Measurements from ENCODE around the gene ZNF576.

Gene ZNF576

DNA sequence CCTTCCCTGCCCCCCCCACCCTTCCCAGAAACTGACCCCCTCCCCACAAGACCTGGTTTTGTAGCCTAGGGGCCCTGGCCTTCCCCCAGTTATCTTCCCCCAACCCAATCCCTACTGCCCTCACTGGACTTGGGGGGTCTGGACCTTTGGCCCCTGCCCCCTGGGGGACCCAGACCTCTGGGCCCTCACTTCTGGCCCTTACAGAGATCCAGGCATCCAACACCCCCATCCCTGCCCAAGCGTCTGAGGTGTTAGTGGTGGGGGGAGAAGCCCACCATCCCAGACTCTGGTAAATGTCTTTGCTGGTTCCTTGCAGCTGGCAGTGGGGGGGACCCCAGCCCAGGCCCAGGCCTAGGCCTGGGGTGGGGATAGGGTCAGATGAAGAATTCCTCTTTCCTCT, 26.6 kb downstream of the ZNF576 start (continued):
- TF ChIP-seq, protein P1, sequence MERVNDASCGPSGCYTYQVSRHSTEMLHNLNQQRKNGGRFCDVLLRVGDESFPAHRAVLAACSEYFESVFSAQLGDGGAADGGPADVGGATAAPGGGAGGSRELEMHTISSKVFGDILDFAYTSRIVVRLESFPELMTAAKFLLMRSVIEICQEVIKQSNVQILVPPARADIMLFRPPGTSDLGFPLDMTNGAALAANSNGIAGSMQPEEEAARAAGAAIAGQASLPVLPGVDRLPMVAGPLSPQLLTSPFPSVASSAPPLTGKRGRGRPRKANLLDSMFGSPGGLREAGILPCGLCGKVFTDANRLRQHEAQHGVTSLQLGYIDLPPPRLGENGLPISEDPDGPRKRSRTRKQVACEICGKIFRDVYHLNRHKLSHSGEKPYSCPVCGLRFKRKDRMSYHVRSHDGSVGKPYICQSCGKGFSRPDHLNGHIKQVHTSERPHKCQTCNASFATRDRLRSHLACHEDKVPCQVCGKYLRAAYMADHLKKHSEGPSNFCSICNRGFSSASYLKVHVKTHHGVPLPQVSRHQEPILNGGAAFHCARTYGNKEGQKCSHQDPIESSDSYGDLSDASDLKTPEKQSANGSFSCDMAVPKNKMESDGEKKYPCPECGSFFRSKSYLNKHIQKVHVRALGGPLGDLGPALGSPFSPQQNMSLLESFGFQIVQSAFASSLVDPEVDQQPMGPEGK (CRISPR knock-in tag; IDR thresholded peaks at IDR 0.05; ENCODE audit: borderline replicate concordance), result no peak
- no peak for TF ChIP-seq ZNF565 (CRISPR knock-in tag; conservative IDR thresholded peaks at IDR 0.05; ENCODE audit: low read depth)
- TF ChIP-seq TCF4 (CRISPR knock-in tag; IDR thresholded peaks at IDR 0.05; ENCODE audit: borderline replicate concordance), result no peak
- TF ChIP-seq RARB (CRISPR knock-in tag; IDR thresholded peaks at IDR 0.05), result no peak
- TF ChIP-seq SNAI2 (CRISPR knock-in tag; IDR thresholded peaks at IDR 0.05), result no peak
- TF ChIP-seq CSDC2 (CRISPR knock-in tag; IDR thresholded peaks at IDR 0.05), result no peak
- TF ChIP-seq, protein P2, sequence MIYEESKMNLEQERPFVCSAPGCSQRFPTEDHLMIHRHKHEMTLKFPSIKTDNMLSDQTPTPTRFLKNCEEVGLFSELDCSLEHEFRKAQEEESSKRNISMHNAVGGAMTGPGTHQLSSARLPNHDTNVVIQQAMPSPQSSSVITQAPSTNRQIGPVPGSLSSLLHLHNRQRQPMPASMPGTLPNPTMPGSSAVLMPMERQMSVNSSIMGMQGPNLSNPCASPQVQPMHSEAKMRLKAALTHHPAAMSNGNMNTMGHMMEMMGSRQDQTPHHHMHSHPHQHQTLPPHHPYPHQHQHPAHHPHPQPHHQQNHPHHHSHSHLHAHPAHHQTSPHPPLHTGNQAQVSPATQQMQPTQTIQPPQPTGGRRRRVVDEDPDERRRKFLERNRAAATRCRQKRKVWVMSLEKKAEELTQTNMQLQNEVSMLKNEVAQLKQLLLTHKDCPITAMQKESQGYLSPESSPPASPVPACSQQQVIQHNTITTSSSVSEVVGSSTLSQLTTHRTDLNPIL (CRISPR knock-in tag; IDR thresholded peaks at IDR 0.05; ENCODE audit: low read depth), result no peak
- no peak for TF ChIP-seq GLIS3 (CRISPR knock-in tag; IDR thresholded peaks at IDR 0.05)
- TF ChIP-seq ESRRG (CRISPR knock-in tag; IDR thresholded peaks at IDR 0.05), result no peak
- TF ChIP-seq ARNTL (CRISPR knock-in tag; IDR thresholded peaks at IDR 0.05; ENCODE audit: borderline replicate concordance, low read depth), result no peak

DNA sequence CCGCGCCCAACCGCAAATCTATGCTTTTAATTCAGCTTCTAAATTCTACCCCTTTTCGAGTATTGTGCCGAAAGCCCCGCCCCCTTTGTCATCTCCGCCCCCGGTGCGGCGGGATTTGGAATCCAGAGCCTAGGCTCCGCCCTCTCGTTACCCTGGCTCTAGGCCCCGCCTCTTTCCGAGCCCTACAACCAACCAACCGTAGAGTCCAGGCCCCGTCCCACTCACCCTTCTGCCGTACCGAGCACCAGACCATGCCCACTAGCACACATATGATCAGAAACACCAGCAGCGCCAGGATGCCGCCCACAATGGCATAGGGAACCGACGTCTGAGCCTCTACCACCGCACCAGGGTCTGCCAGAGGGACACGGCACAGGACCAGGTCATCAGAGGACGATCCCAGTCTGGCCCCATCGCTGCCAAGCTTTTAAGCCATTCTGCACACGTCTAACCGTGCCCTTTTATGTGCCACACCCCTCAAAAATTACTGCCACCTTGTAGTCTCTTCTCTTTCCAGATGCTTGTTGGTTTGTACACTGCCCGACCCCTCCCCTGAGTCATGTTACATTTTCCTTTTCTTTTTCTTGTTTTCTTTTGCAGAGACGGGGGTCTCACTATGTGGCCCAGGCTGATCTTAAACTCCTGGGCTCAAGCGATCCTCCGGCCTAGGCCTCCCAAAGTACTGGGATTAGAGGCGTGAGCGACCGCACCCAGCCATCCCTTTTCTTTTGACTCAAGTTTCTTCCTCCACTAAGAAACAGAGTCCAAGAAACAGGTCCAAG, 27.7 kb downstream of the ZNF576 start:
- TF ChIP-seq ZNF70 (CRISPR knock-in tag; IDR thresholded peaks at IDR 0.05) (no peak), ZNF8 (CRISPR knock-in tag; IDR thresholded peaks at IDR 0.05) (no peak), ZC3H10 (CRISPR knock-in tag; IDR thresholded peaks at IDR 0.05) (no peak), PPARA (CRISPR knock-in tag; IDR thresholded peaks at IDR 0.05; ENCODE audit: borderline replicate concordance) (no peak), ISL1 (CRISPR knock-in tag; IDR thresholded peaks at IDR 0.05) (no peak), RARB (CRISPR knock-in tag; IDR thresholded peaks at IDR 0.05) (no peak)
- TF ChIP-seq, protein P3, sequence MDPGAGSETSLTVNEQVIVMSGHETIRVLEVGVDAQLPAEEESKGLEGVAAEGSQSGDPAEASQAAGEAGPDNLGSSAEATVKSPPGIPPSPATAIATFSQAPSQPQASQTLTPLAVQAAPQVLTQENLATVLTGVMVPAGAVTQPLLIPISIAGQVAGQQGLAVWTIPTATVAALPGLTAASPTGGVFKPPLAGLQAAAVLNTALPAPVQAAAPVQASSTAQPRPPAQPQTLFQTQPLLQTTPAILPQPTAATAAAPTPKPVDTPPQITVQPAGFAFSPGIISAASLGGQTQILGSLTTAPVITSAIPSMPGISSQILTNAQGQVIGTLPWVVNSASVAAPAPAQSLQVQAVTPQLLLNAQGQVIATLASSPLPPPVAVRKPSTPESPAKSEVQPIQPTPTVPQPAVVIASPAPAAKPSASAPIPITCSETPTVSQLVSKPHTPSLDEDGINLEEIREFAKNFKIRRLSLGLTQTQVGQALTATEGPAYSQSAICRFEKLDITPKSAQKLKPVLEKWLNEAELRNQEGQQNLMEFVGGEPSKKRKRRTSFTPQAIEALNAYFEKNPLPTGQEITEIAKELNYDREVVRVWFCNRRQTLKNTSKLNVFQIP (CRISPR knock-in tag; IDR thresholded peaks at IDR 0.05; ENCODE audit: borderline replicate concordance, low read depth), result no peak
- TF ChIP-seq, protein P1 (CRISPR knock-in tag; IDR thresholded peaks at IDR 0.05; ENCODE audit: borderline replicate concordance), result no peak
- ATAC-seq, result no peak

DNA sequence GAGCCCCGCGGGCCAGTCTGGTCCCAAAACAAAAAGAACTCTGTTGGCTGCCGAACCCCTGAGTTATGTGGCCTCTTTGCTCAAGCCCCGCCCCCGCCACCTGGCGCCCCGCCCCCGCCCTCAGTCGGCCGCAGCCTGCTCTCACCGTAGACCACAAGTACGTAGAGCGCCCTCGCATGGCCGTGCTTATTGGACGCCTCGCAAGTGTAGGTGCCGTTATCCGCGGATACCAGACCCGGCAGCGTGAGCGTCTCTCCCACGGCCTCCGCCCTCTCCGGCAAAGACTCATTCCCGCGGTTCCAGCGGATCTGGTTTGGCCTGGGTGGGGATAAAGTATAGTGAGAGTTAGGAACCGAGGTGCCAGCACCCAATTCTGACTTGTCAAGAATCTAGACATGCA, 28.5 kb downstream of the ZNF576 start:
- ATAC-seq, result no peak
- TF ChIP-seq SNAI2 (CRISPR knock-in tag; IDR thresholded peaks at IDR 0.05) (no peak), ZFP30 (CRISPR knock-in tag; IDR thresholded peaks at IDR 0.05) (no peak), BACH2 (CRISPR knock-in tag; IDR thresholded peaks at IDR 0.05; ENCODE audit: borderline replicate concordance) (no peak), ZNF8 (CRISPR knock-in tag; IDR thresholded peaks at IDR 0.05) (no peak), OSR1 (CRISPR knock-in tag; IDR thresholded peaks at IDR 0.05) (no peak), RARB (CRISPR knock-in tag; IDR thresholded peaks at IDR 0.05) (no peak), ESRRG (CRISPR knock-in tag; IDR thresholded peaks at IDR 0.05) (no peak), ISL1 (CRISPR knock-in tag; IDR thresholded peaks at IDR 0.05) (no peak), CSDC2 (CRISPR knock-in tag; IDR thresholded peaks at IDR 0.05) (no peak), TOX (CRISPR knock-in tag; IDR thresholded peaks at IDR 0.05; ENCODE audit: borderline replicate concordance) (no peak), ZC3H10 (CRISPR knock-in tag; IDR thresholded peaks at IDR 0.05) (no peak), ZNF70 (CRISPR knock-in tag; IDR thresholded peaks at IDR 0.05) (no peak), PPARA (CRISPR knock-in tag; IDR thresholded peaks at IDR 0.05; ENCODE audit: borderline replicate concordance) (no peak)
- TF ChIP-seq, protein P2 (CRISPR knock-in tag; IDR thresholded peaks at IDR 0.05; ENCODE audit: low read depth), result no peak
